NCI-H82 treated with DMSO at 0.1 percent for 48 hours (cell line): ENCODE results near the gene SHTN1.

Experiments
- DNase-seq: peaks from one replicate; lab custom pipeline; 2025; ENCODE audit not compliant: unreplicated experiment; lab: John Stamatoyannopoulos, UW

The SHTN1 gene

GRCh38 chr10:116875897-116876296, 129.1 kb downstream of the SHTN1 start:
- no peak for DNase-seq

GRCh38 chr10:116873134-116873533, 131.9 kb downstream of the SHTN1 start:
- DNase-seq, result no peak

DNA sequence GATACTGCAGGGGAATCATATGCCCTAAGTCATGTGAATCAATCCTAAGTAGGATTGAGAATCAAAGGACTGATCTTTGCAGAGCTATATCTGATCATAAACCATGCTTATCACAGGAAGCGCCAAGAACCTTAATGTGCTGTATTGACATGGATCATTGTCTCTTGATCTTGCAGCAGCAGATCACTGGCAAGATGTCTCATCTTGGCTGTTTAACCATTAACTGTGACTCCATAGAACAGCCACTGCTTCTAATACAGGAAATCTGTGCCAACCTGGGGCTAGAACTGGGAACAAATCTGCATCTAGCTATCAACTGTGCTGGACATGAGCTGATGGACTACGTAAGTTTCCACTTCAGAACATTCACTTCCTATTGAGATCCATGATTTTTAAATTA, 134.0 kb downstream of the SHTN1 start:
- DNase-seq, result no peak

- no peak for DNase-seq
Measured at GRCh38 chr10:116868722-116869121, 136.3 kb downstream of the SHTN1 start.

DNA sequence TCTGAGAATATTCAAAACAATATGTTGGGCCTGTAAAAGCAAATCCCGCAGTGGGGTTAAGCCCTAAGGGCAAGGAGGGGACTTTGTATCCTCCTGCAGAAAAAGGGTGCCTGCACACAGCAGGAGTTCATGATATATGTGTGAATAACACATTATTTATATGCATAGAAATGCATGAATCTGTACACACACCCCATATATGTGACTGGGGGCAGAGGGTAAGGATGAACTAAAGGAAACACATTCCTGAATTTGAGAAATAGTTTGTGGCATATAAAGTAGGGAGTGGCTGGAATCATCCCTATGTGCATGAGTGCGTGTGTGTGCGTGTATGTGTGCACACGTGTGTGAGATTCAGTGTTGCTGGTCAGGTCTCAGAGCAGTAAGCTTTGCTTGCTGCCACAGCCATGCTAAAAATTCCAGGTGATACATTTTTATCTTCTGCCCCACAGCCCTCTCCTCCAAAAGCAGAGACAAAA, 136.8 kb downstream of the SHTN1 start:
- no peak for DNase-seq

DNA sequence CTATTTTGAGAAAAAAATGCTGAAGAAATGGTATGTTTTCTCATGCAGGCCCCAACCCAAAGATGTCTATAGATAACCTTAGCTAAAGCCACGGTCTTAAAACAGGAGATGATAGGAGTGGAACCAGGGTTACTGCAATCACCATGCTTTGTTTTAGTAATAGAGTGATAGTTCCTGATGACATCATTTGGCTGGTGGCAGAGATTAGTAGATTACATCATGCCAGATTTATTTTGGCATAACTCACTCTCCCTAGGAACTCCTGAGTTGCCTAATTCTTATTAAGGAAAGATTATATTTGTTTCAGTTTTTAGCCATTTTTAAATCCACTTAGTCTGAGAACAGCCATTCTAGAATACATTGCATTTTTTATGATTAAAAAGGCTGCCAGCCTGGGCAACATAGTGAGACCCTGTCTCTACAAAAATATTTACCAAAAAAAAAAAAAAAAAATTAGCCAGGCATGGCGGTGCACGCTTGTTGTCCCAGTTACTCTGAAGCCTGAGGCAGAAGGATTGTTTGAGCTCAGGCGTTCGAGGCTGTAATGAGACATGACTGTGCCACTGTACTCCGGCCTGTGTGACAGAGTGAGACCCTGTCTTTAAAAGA, 137.9 kb downstream of the SHTN1 start:
- DNase-seq, result no peak

DNA sequence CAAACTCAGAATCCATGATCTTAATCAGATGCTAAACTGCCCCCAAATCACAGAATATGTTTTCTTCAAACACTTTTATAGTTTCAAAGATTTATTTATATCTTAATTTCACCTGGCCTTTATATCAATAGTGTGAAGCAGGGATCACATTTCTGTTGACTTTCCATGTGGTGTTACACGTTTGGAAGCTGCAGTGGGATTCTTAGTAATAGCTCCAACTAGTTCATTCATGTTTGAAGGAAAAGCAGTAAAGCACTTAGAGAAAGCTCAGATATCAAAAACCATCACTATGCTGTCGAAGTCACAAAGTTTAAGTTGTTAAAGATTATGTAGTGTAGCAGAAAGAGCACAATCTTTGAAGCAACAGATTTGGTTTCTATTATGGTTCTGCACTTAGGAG, 138.9 kb downstream of the SHTN1 start:
- DNase-seq, result no peak

- DNase-seq, result no peak
Measured at GRCh38 chr10:116864436-116864835, 140.6 kb downstream of the SHTN1 start.

- no peak for DNase-seq
Measured at GRCh38 chr10:116861796-116862195, 143.2 kb downstream of the SHTN1 start.

DNA sequence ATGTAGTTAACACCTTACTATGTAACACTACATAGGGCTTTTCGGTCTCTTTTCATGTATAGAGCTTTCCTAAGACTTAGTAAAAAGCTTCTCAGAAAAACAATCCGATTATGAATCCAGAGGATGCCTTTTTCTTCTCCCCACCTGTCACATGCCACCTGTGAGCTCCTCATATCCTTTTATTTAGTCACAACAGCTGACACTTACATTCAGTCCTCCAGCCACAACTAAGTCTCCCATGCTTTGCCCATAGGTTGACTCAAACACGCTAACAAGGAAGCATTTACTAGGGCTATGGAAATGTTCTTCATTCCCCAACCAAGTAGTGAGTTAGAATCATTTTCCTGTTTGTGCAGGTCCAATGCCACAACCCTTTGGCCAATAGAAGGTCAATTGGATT, 147.8 kb downstream of the SHTN1 start:
- peak; percentile 83 for DNase-seq

- no peak for DNase-seq
Measured at GRCh38 chr10:116853701-116854100, 151.3 kb downstream of the SHTN1 start.

DNA sequence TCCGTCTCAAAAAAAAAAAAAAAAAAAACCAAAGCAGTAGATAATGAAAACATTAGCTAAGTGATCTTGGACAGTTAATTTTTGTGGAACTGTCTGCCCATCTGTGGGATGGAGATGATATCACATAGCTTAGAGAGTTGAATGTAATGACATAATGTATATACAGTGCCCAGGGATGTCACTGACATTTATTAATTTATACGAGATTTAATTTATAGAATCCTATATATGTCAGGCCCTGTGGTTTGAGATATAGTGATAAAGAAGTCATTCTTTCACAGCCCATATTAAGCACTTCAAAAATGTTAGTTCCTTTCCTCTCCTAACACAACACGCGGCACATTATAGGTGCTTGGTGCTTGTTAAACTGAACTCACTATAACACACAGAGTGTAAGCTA, 151.7 kb downstream of the SHTN1 start:
- DNase-seq, result no peak

DNA sequence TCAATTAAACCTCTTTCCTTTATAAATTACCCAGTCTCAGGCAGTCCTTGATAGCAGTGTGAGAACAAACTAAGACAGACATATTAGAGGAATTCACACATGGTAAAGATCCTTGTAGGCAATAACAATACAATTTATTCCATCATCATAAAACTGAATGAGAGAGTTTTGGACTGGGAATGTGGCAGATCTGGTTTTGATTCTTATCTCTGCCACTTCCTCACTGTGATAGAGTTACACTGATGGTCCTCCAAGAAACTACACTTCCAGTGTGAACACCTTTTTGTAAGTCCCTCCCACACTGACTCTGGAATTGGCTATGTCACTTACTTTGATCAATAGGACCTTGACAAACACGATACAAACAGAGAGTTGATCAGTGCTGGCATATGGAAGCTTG, 152.7 kb downstream of the SHTN1 start:
- no peak for DNase-seq

GRCh38 chr10:116850058-116850611, 154.9 kb downstream of the SHTN1 start:
- DNase-seq, result no peak

GRCh38 chr10:116849248-116850057, 155.5 kb downstream of the SHTN1 start, which contains the start of gene ENO4:
Gene ENO4 (plus strand): TSS chr10:116849499. CDS start chr10:116849567, 68 bp downstream.
- no peak for DNase-seq

GRCh38 chr10:116848944-116849247, 156.1 kb downstream of the SHTN1 start:
- DNase-seq, result no peak

GRCh38 chr10:116848032-116848943, 156.7 kb downstream of the SHTN1 start:
- DNase-seq, result no peak

- no peak for DNase-seq
Measured at GRCh38 chr10:116845823-116846222, 159.2 kb downstream of the SHTN1 start.

DNA sequence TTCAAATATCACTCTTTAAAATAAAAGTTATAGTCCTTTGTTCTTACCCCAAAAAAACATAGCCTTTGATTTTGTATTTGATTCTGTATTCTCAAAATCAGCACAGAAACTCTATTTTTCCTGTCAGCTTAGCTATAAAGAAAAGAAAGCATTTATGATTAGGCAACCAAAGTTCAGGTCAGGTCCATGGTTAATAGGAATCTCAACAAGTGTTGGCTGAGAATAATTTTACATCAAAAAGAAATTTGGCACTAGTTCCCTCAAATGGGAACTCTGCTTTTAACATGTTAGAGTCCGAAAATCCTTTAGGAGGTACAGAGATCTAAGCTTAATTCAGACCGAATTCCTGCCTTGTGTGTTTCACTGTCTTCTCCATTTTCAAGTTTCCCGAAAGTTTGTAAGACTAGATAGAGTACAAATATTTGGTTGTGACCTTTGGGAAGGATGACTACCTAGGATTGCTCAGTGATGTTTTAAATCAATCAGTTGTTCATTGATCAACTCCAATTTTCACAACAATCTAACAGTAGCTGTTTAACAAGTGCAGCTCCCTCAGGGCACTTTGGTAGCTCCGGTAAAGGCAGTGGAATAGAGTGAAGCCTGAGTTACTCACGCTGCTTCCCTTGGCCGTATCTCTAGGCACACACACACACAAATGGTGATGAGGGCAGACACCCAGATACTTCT, 164.5 kb downstream of the SHTN1 start:
- DNase-seq, result no peak

- no peak for DNase-seq
Measured at GRCh38 chr10:116838143-116838725, 166.8 kb downstream of the SHTN1 start.
